HEK293 (cell line): ENCODE data around the gene ERAP2.

Experiments used
- CTCF ChIA-PET: fragments of 350-600 bp; formaldehyde crosslinking; extraction: SDS; loops from one replicate; lab custom pipeline; 2021; ENCODE audit warnings: antibody characterized with exemption; lab: Yijun Ruan, JAX
- POLR2A ChIA-PET: fragments of 300-600 bp; formaldehyde crosslinking; extraction: SDS; loops from one replicate; lab custom pipeline; 2020; ENCODE audit warnings: antibody characterized with exemption, inconsistent platforms; lab: Yijun Ruan, JAX
- H3K27ac ChIP-seq: fragments of 200-500 bp; sonication (Bioruptor generic); 2 replicates; pipeline ENCODE4 v1.5.1; 2014; ENCODE audit warnings: low read depth, low read length, control low read depth, inconsistent platforms; ENCODE audit errors: extremely low read depth
- H3K36me3 ChIP-seq, 2 experiments: fragments of 200-500 bp in 1 of 2; sonication (Bioruptor generic) in 1 of 2; 1 replicate in 1 of 2; 2 replicates in 1 of 2; pipeline ENCODE4 v1.5.1; 2014 to 2017; ENCODE audit warnings: inconsistent platforms in 2 of 2, low read length in 2 of 2; ENCODE audit not compliant: control insufficient read depth in 2 of 2, insufficient read depth in 1 of 2
- H3K4me1 ChIP-seq: fragments of 200-500 bp; sonication (Bioruptor generic); 2 replicates; pipeline ENCODE4 v1.5.1; 2014; ENCODE audit warnings: mild to moderate bottlenecking, low read length, inconsistent platforms; ENCODE audit not compliant: control insufficient read depth, insufficient read depth
- H3K4me3 ChIP-seq: 2 replicates; pipeline ENCODE4 v1.5.1; 2011; ENCODE audit warnings: low read depth, mild to moderate bottlenecking, control low read depth, low read length, moderate library complexity
- H3K9me3 ChIP-seq: fragments of 200-500 bp; sonication (Bioruptor generic); 2 replicates; pipeline ENCODE4 v1.5.1; 2014; ENCODE audit warnings: low read depth, low read length, inconsistent platforms; ENCODE audit not compliant: control insufficient read depth, insufficient read depth
- MYNN ChIP-seq: fragments of 450-650 bp; formaldehyde crosslinking; IDR thresholded peaks from 2 replicates; pipeline ENCODE4 v1.5.1; 2016; ENCODE audit warnings: missing biosample characterization, missing genetic modification characterization, borderline replicate concordance
- SALL2 ChIP-seq: fragments of 450-650 bp; formaldehyde crosslinking; IDR thresholded peaks from 2 replicates; pipeline ENCODE4 v1.5.0; 2017; ENCODE audit warnings: missing biosample characterization, mild to moderate bottlenecking, missing genetic modification characterization, borderline replicate concordance
- SETDB1 ChIP-seq: IDR thresholded peaks from one replicate; pipeline ENCODE4 v1.6.1; 2017; ENCODE audit warnings: mild to moderate bottlenecking, low read length, moderate library complexity, mixed read lengths; ENCODE audit not compliant: insufficient read length
- SP3 ChIP-seq: fragments of 450-650 bp; formaldehyde crosslinking; IDR thresholded peaks from 2 replicates; pipeline ENCODE4 v1.5.1; 2016; ENCODE audit warnings: missing biosample characterization, missing genetic modification characterization
- ZBTB17 ChIP-seq: fragments of 450-650 bp; formaldehyde crosslinking; IDR thresholded peaks from 2 replicates; pipeline ENCODE4 v1.5.1; 2016; ENCODE audit warnings: missing biosample characterization, missing genetic modification characterization
- ZNF10 ChIP-seq: fragments of 450-650 bp; formaldehyde crosslinking; IDR thresholded peaks from 2 replicates; pipeline ENCODE4 v1.5.1; 2017; ENCODE audit warnings: missing biosample characterization, missing genetic modification characterization
- ZNF221 ChIP-seq: fragments of 450-650 bp; formaldehyde crosslinking; IDR thresholded peaks from 2 replicates; pipeline ENCODE4 v1.5.1; 2017; ENCODE audit warnings: missing biosample characterization, missing genetic modification characterization, borderline replicate concordance
- ZNF23 ChIP-seq: fragments of 450-650 bp; formaldehyde crosslinking; IDR thresholded peaks from 2 replicates; pipeline ENCODE4 v1.5.1; 2016; ENCODE audit warnings: missing biosample characterization, missing genetic modification characterization, borderline replicate concordance
- ZNF274 ChIP-seq, 2 experiments: fragments of 200-500 bp in 1 of 2; fragments of 450-650 bp in 1 of 2; sonication (Bioruptor generic) in 1 of 2; formaldehyde crosslinking in 1 of 2; IDR thresholded peaks; 2 replicates each; pipeline versions ENCODE4 v1.5.1 to v1.6.1; 2014 to 2016; ENCODE audit warnings: borderline replicate concordance in 1 of 2, inconsistent platforms in 1 of 2, low read length in 1 of 2, missing biosample characterization in 1 of 2, missing genetic modification characterization in 1 of 2
- ZNF292 ChIP-seq: fragments of 450-650 bp; formaldehyde crosslinking; IDR thresholded peaks from 2 replicates; pipeline ENCODE4 v1.5.1; 2016; ENCODE audit warnings: low read depth, missing biosample characterization, missing genetic modification characterization, borderline replicate concordance
- ZNF324 ChIP-seq: fragments of 450-650 bp; formaldehyde crosslinking; IDR thresholded peaks from 2 replicates; pipeline ENCODE4 v1.5.1; 2016; ENCODE audit warnings: missing biosample characterization, missing genetic modification characterization
- ZNF394 ChIP-seq: fragments of 450-650 bp; formaldehyde crosslinking; IDR thresholded peaks from 2 replicates; pipeline ENCODE4 v1.5.1; 2016; ENCODE audit warnings: missing biosample characterization, missing genetic modification characterization, mild to moderate bottlenecking, moderate library complexity, borderline replicate concordance
- ZNF404 ChIP-seq: fragments of 450-650 bp; formaldehyde crosslinking; IDR thresholded peaks from 2 replicates; pipeline ENCODE4 v1.5.1; 2017; ENCODE audit warnings: missing biosample characterization, missing genetic modification characterization
- ZNF416 ChIP-seq: fragments of 450-650 bp; formaldehyde crosslinking; IDR thresholded peaks from 2 replicates; pipeline ENCODE4 v1.5.1; 2016; ENCODE audit warnings: missing biosample characterization, missing genetic modification characterization
- ZNF423 ChIP-seq: fragments of 450-650 bp; formaldehyde crosslinking; IDR thresholded peaks from 2 replicates; pipeline ENCODE4 v1.5.1; 2016; ENCODE audit warnings: missing biosample characterization, missing genetic modification characterization
- ZNF449 ChIP-seq: fragments of 450-650 bp; formaldehyde crosslinking; IDR thresholded peaks from 2 replicates; pipeline ENCODE4 v1.5.1; 2017; ENCODE audit warnings: missing biosample characterization, mild to moderate bottlenecking, missing genetic modification characterization, moderate library complexity
- ZNF488 ChIP-seq: fragments of 450-650 bp; formaldehyde crosslinking; IDR thresholded peaks from 2 replicates; pipeline ENCODE4 v1.5.1; 2016; ENCODE audit warnings: missing biosample characterization, missing genetic modification characterization
- ZNF514 ChIP-seq: fragments of 450-650 bp; formaldehyde crosslinking; IDR thresholded peaks from 2 replicates; pipeline ENCODE4 v1.5.1; 2016; ENCODE audit warnings: missing biosample characterization, missing genetic modification characterization
- ZNF549 ChIP-seq: fragments of 450-650 bp; IDR thresholded peaks from 2 replicates; pipeline ENCODE4 v1.5.1; 2018; ENCODE audit warnings: missing biosample characterization, missing genetic modification characterization, mild to moderate bottlenecking, inconsistent platforms, moderate library complexity
- ZNF571 ChIP-seq: fragments of 450-650 bp; formaldehyde crosslinking; IDR thresholded peaks from 2 replicates; pipeline ENCODE4 v1.5.0; 2017; ENCODE audit warnings: missing biosample characterization, missing genetic modification characterization
- ZNF623 ChIP-seq: fragments of 450-650 bp; formaldehyde crosslinking; IDR thresholded peaks from 2 replicates; pipeline ENCODE4 v1.5.1; 2016; ENCODE audit warnings: missing biosample characterization, missing genetic modification characterization
- ZNF654 ChIP-seq: fragments of 450-650 bp; formaldehyde crosslinking; IDR thresholded peaks from 2 replicates; pipeline ENCODE4 v1.5.1; 2016; ENCODE audit warnings: low read depth, missing biosample characterization, missing genetic modification characterization
- ZNF707 ChIP-seq: fragments of 450-650 bp; formaldehyde crosslinking; IDR thresholded peaks from 2 replicates; pipeline ENCODE4 v1.5.1; 2016; ENCODE audit warnings: missing biosample characterization, missing genetic modification characterization
- ZNF791 ChIP-seq: fragments of 450-650 bp; formaldehyde crosslinking; IDR thresholded peaks from 2 replicates; pipeline ENCODE4 v1.5.1; 2016; ENCODE audit warnings: missing biosample characterization, missing genetic modification characterization
- TF ChIP-seq, protein P1 (sequence below): fragments of 450-650 bp; formaldehyde crosslinking; IDR thresholded peaks from 2 replicates; pipeline ENCODE4 v1.5.1; 2016; ENCODE audit warnings: missing biosample characterization, missing genetic modification characterization
- TF ChIP-seq, protein P2 (sequence below): fragments of 450-650 bp; formaldehyde crosslinking; IDR thresholded peaks from 2 replicates; pipeline ENCODE4 v1.5.1; 2016; ENCODE audit warnings: missing biosample characterization, missing genetic modification characterization

The ERAP2 gene

DNA sequence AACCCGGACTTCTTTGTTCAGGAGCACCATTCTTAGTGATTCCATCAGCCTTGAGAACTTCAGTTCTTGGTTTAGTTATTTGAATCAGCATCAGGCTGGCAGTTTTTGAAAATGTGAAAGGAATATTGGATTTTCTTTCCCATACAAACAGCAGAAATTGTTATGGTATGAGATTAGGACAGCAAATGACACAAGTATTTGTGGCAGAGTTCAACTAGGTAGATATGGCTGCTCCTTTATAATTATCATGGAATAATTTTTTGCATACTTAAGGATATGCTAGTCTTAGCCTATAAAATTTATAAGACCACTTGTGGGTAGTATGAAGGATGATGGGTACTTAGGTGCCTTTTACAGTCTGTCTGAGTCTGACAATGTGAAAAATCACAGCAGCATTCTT is 25.5 kb downstream of the ERAP2 start (continued):
- no peak for TF ChIP-seq ZBTB17 (tag by site-specific recombination)
- TF ChIP-seq ZNF394 (tag by site-specific recombination): no peak

GRCh38 chr5:96902876-96903275 is 26.6 kb downstream of the ERAP2 start:
- TF ChIP-seq, protein P1, sequence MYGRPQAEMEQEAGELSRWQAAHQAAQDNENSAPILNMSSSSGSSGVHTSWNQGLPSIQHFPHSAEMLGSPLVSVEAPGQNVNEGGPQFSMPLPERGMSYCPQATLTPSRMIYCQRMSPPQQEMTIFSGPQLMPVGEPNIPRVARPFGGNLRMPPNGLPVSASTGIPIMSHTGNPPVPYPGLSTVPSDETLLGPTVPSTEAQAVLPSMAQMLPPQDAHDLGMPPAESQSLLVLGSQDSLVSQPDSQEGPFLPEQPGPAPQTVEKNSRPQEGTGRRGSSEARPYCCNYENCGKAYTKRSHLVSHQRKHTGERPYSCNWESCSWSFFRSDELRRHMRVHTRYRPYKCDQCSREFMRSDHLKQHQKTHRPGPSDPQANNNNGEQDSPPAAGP (tag by site-specific recombination): no peak
- TF ChIP-seq SETDB1 (no peak), ZNF292 (tag by site-specific recombination) (no peak), ZNF221 (tag by site-specific recombination) (no peak), ZNF423 (tag by site-specific recombination) (no peak), ZNF488 (no peak), ZNF707 (tag by site-specific recombination) (no peak), ZNF324 (tag by site-specific recombination) (no peak), ZNF404 (tag by site-specific recombination) (no peak), ZNF791 (tag by site-specific recombination) (no peak), ZNF416 (tag by site-specific recombination) (no peak), ZNF571 (no peak), SALL2 (tag by site-specific recombination) (no peak)
- TF ChIP-seq, protein P2, sequence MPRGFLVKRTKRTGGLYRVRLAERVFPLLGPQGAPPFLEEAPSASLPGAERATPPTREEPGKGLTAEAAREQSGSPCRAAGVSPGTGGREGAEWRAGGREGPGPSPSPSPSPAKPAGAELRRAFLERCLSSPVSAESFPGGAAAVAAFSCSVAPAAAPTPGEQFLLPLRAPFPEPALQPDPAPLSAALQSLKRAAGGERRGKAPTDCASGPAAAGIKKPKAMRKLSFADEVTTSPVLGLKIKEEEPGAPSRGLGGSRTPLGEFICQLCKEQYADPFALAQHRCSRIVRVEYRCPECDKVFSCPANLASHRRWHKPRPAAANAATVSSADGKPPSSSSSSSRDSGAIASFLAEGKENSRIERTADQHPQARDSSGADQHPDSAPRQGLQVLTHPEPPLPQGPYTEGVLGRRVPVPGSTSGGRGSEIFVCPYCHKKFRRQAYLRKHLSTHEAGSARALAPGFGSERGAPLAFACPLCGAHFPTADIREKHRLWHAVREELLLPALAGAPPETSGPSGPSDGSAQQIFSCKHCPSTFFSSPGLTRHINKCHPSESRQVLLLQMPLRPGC (tag by site-specific recombination): no peak
- TF ChIP-seq, all 188 proteins: peak for 0
- H3K27ac ChIP-seq: no peak overlapping the region
- no peaks in the 10 kb centered on the region for H3K4me1 ChIP-seq
- H3K4me3 ChIP-seq: no peak overlapping the region
- CTCF ChIA-PET: interaction anchor here (1.5 to 2.0 kb wide), 3 partner anchors 12 to 34 kb away, joined by 3 to 5 read pairs (median 4); no protein-coding TSS in a partner anchor
- no peaks in the 10 kb centered on the region for H3K36me3 ChIP-seq
- POLR2A ChIA-PET: no interaction called here
- no peaks in the 10 kb centered on the region for H3K9me3 ChIP-seq

GRCh38 chr5:96903300-96903699 is 27.0 kb downstream of the ERAP2 start:
- no peaks in the 10 kb centered on the region for H3K36me3 ChIP-seq
- CTCF ChIA-PET: interaction anchor here (0.6 to 2.0 kb wide), 3 partner anchors 12 to 143 kb away, joined by 3 to 5 read pairs (median 4); no protein-coding TSS in a partner anchor

More at GRCh38 chr5:96903300-96903699, 27.0 kb downstream of the ERAP2 start:
- POLR2A ChIA-PET: no interaction called here
- no peaks in the 10 kb centered on the region for H3K4me1 ChIP-seq
- H3K4me3 ChIP-seq: no peak overlapping the region
- no peak overlapping the region for H3K27ac ChIP-seq
- H3K9me3 ChIP-seq: no peaks in the 10 kb centered on the region
- TF ChIP-seq ZNF514 (tag by site-specific recombination) (no peak), MYNN (tag by site-specific recombination) (no peak), SP3 (no peak), ZNF10 (tag by site-specific recombination) (no peak), ZNF549 (tag by site-specific recombination) (no peak), ZNF449 (tag by site-specific recombination) (no peak), ZNF274 (IDR thresholded peaks at IDR 0.05; ENCODE audit: low read length) (no peak), ZNF274 (tag by site-specific recombination; IDR thresholded peaks at IDR 0.05; ENCODE audit: borderline replicate concordance) (no peak), ZNF23 (tag by site-specific recombination) (no peak), ZNF623 (tag by site-specific recombination) (no peak), ZNF654 (tag by site-specific recombination) (no peak)
- TF ChIP-seq, all 188 proteins: peak for 0
